GM19099 (cell line): ENCODE measurements around the gene TSPOAP1.

Source experiments
- POLR2A ChIP-seq: IDR thresholded peaks from 3 replicates; pipeline ENCODE4 v1.6.1; 2011; ENCODE audit warnings: low read depth; ENCODE audit not compliant: insufficient read length; ENCODE audit errors: extremely low read depth

The TSPOAP1 gene

GRCh38 chr17:58277802-58278595 lies 50.6 kb downstream of the TSPOAP1 start:
- no peak for TF ChIP-seq POLR2A

GRCh38 chr17:58277107-58277801 lies 51.3 kb downstream of the TSPOAP1 start:
- no peak for TF ChIP-seq POLR2A

DNA sequence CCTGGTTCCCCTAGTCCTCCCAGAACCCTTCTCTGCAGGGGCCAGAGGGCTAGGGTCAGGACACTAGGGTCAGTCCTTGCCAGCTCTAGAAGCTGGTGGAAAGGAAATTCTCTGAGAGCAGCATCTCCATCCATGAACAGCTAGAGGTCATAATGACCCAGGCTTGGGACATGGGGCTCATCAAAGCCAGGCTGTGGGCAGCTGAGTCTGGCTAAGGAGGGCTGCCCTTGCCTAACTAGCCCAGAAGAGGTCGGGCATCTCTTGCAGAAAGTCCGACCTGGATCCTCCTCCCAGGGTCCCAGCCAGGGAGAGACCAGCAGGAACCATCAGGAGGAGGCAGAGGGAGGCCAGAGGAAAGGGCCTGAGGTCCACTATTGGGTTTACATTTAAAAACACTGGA lies 52.2 kb downstream of the TSPOAP1 start:
- no peak for TF ChIP-seq POLR2A

- no peak for TF ChIP-seq POLR2A
Observed at GRCh38 chr17:58275417-58275816, 53.2 kb downstream of the TSPOAP1 start.

DNA sequence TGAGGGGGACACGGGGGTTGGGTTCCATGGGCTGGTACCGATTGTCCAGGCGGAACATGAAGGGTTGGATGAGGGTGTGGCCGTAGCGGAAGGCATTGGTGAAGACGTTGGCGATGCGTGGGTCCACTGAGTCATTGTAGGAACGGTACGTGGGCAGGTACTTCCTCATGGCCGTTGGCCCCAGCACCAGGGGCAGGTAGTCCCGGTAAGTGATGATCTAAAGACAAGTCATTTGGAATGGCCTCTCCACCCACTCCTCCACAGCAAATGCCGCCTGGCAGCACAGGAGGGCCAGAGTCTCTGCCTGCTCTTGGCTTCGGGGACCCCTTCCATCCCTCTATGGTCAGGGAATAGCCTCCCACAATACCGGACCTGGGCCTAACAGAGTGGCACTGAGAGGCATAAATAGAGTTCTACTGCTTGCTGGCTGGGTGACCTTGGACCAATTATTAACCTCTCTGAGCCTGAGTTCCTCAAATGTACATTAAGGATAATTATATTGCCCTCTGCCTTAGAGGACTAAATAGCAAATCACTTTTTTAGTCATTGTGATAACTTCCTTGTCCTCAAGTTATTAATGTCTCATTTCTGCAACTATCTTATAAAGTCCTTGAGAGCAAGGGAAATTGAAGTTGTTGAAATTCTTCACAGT lies 55.0 kb downstream of the TSPOAP1 start:
- TF ChIP-seq POLR2A: no peak

- no peak for TF ChIP-seq POLR2A
Observed at GRCh38 chr17:58272367-58273280, 56.0 kb downstream of the TSPOAP1 start.

DNA sequence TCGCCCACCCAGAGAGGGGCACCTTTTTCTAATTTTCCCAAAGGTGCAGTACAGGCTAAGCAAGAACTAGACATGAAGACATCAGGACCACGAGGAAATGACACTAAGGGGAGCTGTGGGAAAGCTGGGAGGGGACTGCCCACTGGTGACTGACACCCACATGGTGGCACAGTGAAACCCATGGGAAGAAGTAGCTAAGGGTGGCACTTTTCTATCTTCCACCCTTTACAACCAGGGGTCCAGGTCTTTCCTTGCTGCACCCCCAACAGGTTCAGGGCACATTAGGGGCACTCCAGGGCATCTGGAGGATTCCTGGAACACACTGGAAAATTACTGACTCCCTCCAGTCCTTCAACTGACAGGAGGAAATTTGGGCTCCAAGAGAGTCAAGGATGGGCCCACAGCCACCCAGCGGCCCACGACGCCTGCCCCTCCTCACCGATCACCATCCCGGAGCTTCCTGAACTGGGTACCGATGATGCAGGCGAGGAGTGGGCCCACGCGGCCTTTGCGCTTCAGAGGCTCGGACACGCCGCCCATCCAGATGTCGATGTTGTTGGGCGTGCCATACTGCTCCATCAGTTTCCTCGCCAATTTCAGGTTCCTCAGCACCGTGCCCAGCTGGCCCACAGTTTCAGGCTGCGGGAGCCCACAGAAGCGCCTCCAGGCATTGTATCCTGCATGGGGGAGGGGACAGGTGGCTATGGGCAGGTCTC lies 57.2 kb downstream of the TSPOAP1 start:
- TF ChIP-seq POLR2A: no peak

DNA sequence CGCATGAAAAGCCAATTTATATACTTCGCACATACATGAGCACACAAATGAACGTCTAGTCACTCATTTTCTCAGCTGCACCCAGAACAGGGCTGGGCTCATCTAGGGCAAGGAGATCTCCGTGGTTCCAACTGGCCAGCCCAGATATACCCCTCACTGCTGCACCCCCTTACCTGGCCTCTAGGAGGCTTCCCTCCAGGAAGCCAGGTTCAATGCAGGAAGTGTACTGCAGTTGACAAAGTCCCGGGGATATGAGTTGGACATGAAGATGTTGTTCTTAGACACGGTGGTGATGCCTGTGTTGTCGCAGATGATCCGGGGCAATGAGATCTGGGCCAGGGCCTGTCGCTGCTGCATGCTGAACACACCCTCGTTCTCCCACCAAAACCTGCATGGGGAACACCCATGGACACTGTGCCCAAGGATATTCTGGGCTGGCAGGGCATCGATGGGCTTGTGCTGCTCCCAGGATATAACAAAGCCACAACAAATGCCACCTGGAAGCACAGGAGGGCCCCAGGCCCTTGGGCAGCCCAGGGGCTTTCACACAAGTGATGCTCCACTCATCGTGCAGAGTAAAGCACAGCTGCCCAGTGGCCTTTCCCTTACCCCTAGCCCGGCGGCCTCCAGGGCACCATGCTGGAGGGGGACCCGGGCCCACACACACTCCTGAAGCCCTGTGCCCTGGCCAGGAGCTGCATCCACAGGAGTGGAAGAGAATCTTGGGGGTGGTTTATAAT lies 57.9 kb downstream of the TSPOAP1 start:
- no peak for TF ChIP-seq POLR2A

DNA sequence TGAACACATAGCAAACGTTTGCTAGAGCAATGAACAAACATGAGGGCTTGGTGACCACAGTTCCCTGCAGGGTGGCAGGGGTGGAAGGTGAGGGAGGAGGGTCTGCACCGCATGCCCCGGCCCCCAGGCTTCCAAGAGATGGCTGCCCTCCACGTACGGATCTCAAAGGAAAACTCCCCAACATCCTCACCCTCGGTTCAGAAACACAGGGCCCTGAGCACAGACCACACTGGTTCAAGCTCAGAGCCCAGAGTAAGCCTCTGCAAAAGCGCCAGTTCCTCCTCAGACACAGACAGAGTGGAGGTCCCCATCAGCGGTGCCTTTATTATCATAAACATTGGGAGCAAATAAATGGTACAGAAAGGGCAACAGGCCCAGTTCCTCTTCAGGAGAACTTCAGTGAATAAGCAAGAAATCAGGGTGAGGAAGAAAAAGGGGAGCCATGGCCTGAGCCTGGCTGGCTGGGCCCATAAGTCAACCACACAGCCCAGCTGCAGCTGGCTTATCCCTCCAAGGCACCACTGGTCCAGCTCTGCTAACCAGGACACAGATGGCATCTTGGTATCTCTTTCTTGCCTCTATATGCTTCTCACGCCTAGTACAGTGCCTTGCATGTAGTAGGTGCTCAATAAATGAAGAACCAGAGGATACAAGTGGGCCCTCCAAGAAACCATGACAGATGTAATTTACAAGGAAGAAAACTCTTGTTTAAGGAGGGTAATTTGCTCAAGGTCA lies 58.9 kb downstream of the TSPOAP1 start:
- TF ChIP-seq POLR2A: no peak

DNA sequence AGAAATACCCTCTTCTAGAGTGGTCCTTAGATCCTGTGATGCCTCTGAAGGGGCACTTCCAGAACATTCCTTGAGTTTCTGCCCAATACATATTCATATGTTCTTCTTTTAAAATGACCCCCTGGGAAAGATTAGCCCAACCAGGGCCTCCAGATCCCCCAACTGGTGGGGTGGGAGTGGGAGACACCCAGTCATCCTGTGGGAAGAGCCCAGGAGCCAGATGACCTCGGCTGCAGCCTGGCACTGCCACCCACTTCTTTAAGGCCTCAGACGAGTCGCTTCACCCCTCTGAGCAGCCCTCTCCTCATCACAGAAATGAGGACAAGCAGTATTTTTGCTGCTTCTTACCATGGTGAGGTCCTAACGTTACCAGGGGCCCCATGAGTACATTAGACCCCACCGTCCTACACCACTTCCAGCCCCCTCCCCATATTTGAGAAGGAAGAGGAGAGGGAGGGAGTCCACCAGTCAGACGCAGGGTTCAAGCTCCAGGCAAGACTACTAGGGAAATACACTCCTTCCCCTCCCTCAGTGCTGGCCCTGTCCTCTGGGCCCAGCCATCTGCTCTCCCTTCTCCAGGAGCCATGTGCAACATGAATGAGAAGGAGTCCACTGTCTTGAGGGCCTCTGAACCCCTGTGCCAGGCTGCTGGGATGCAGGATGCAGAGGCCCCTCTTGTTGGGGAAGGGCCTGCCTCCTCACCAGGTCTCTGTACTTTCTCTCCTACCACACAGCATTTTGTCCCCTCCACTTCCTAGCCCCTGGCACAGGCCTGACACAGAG lies 59.6 kb downstream of the TSPOAP1 start:
- TF ChIP-seq POLR2A: no peak

- no peak for TF ChIP-seq POLR2A
Observed at GRCh38 chr17:58268326-58268725, 60.3 kb downstream of the TSPOAP1 start.

- TF ChIP-seq POLR2A: no peak
Observed at GRCh38 chr17:58267347-58268324, 61.0 kb downstream of the TSPOAP1 start.
